ENCODE measurements around the gene CDKL4. TPM values are rescaled to one million over a fixed set of nuclear protein-coding genes. Genes with fewer than 3 reads are reported as not detected.

CDKL4 gene
- total and polyA plus RNA-seq, 2 of the 13 experiments (the other 11 are each of a cell fraction or from before 2014, with no cell fraction given) = 0.29 to 0.50 TPM

DNA sequence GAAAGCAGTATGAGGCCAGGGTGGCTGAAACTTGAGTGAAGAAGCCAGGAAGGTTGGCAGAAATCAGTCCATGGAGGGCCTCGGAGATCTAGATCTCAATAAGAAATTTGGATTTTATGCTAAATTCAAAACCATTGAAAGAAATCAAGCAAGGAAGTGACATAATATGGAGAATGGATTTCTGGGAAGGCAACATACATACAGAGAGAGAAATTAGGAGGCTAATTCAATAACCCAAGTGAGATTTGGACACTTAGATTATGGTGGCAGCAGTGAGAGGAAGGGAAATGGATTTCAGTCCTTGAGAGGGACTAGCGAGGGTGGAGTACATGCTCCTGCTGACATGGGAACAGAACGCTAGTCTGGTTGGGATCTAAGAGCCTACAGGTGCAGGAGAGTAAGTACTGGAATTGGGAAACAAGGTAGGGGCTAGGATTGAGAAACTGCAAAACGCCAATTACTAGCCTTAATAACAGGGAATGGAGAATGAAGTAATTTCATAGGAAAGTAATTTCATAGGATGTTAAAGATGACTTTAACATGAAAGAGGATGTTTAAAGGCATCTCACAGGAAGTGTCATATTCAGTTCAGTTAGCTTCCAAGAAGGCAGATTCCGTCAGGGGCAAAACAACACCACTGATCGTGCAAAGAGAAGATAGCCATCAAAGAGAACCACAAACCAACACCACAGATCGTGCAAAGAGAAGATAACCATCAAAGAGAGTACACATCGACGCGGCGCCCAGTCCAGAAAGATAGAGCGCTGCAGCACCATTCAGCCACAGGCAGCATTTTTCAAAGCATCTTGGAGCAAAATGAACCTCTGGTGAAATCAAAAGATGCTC, 27.2 kb downstream of the CDKL4 start (continued):
- TF ChIP-seq ZNF331 (CRISPR knock-in tag; IDR thresholded peaks at IDR 0.05) (peak; percentile 18; the same call in 1 of the 2 replicates), CREB1 (IDR thresholded peaks at IDR 0.05) (no peak), CREB1 (CRISPR knock-in tag; IDR thresholded peaks at IDR 0.05) (peak; percentile 25; the same call in 1 of the 2 replicates), ZFP36L2 (CRISPR knock-in tag; IDR thresholded peaks at IDR 0.05) (no peak), TBX2 (CRISPR knock-in tag; IDR thresholded peaks at IDR 0.05; ENCODE audit: borderline replicate concordance) (peak; percentile 57; the same call in 1 of the 2 replicates), ZNF441 (CRISPR knock-in tag; IDR thresholded peaks at IDR 0.05; ENCODE audit: borderline replicate concordance) (no peak), TCF7 (IDR thresholded peaks at IDR 0.05; ENCODE audit: low read depth) (peak; percentile 78), CREM (IDR thresholded peaks at IDR 0.05) (0 out of 2 replicates have a peak, but pooled peaks have one; percentile 31), CREM (CRISPR knock-in tag; IDR thresholded peaks at IDR 0.05) (no peak), ZNF335 (CRISPR knock-in tag; IDR thresholded peaks at IDR 0.05) (no peak), BHLHE40 (IDR thresholded peaks at IDR 0.05; ENCODE audit: low read length) (peak; percentile 67), SPEN (CRISPR knock-in tag; IDR thresholded peaks at IDR 0.05; ENCODE audit: low read depth) (no peak), CBFB (CRISPR knock-in tag; IDR thresholded peaks at IDR 0.05) (peak; percentile 72; the same call in 1 of the 2 replicates), POGZ (CRISPR knock-in tag; IDR thresholded peaks at IDR 0.05) (0 out of 2 replicates have a peak, but pooled peaks have one; percentile 15), DMTF1 (CRISPR knock-in tag; IDR thresholded peaks at IDR 0.05) (no peak), FOXA1 (IDR thresholded peaks at IDR 0.05) (no peak), FOXA1 (CRISPR knock-in tag; IDR thresholded peaks at IDR 0.05) (peak; percentile 65; the same call in 1 of the 2 replicates), BCL6 (CRISPR knock-in tag; IDR thresholded peaks at IDR 0.05) (peak; percentile 82), MEF2D (CRISPR knock-in tag; IDR thresholded peaks at IDR 0.05) (0 out of 2 replicates have a peak, but pooled peaks have one; percentile 40), ATF4 (CRISPR knock-in tag; IDR thresholded peaks at IDR 0.05) (peak in 1 of 2 experiments; percentile 38; a peak in 1 of 4 replicates), FOSL2 (CRISPR knock-in tag; IDR thresholded peaks at IDR 0.05) (peak; percentile 33; the same call in 1 of the 2 replicates), ZNF614 (CRISPR knock-in tag; IDR thresholded peaks at IDR 0.05; ENCODE audit: borderline replicate concordance) (no peak), AHR (CRISPR knock-in tag; IDR thresholded peaks at IDR 0.05) (peak; percentile 100), SAP130 (CRISPR knock-in tag; IDR thresholded peaks at IDR 0.05; ENCODE audit: low read depth) (peak; percentile 59), TARDBP (CRISPR knock-in tag; IDR thresholded peaks at IDR 0.05) (0 out of 2 replicates have a peak, but pooled peaks have one; percentile 57), RARA (CRISPR knock-in tag; IDR thresholded peaks at IDR 0.05) (peak; percentile 68; the same call in 1 of the 2 replicates), SMYD3 (CRISPR knock-in tag; IDR thresholded peaks at IDR 0.05) (peak; percentile 85)
- TF ChIP-seq, protein P1, sequence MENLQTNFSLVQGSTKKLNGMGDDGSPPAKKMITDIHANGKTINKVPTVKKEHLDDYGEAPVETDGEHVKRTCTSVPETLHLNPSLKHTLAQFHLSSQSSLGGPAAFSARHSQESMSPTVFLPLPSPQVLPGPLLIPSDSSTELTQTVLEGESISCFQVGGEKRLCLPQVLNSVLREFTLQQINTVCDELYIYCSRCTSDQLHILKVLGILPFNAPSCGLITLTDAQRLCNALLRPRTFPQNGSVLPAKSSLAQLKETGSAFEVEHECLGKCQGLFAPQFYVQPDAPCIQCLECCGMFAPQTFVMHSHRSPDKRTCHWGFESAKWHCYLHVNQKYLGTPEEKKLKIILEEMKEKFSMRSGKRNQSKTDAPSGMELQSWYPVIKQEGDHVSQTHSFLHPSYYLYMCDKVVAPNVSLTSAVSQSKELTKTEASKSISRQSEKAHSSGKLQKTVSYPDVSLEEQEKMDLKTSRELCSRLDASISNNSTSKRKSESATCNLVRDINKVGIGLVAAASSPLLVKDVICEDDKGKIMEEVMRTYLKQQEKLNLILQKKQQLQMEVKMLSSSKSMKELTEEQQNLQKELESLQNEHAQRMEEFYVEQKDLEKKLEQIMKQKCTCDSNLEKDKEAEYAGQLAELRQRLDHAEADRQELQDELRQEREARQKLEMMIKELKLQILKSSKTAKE (CRISPR knock-in tag; IDR thresholded peaks at IDR 0.05; ENCODE audit: borderline replicate concordance) = peak; percentile 35; the same call in 1 of the 2 replicates

Measured in HepG2 (cell line).